NCI-H1930 (cell line): Measurements from ENCODE around the gene SF3A2.
"Not testable (repeated sequence)": the region's sequence is repeated elsewhere in the genome, so short reads cannot be mapped to it uniquely, and the experiment has no call there.

Source experiments
- DNase-seq, 2 experiments: peaks; one replicate each; lab custom pipeline; 2025; lab: John Stamatoyannopoulos, UW

The SF3A2 gene

GRCh38 chr19:2274931-2275535 lies 38.4 kb downstream of the SF3A2 start:
- peak in 1 of 2 experiments; percentile 22 for DNase-seq

DNA sequence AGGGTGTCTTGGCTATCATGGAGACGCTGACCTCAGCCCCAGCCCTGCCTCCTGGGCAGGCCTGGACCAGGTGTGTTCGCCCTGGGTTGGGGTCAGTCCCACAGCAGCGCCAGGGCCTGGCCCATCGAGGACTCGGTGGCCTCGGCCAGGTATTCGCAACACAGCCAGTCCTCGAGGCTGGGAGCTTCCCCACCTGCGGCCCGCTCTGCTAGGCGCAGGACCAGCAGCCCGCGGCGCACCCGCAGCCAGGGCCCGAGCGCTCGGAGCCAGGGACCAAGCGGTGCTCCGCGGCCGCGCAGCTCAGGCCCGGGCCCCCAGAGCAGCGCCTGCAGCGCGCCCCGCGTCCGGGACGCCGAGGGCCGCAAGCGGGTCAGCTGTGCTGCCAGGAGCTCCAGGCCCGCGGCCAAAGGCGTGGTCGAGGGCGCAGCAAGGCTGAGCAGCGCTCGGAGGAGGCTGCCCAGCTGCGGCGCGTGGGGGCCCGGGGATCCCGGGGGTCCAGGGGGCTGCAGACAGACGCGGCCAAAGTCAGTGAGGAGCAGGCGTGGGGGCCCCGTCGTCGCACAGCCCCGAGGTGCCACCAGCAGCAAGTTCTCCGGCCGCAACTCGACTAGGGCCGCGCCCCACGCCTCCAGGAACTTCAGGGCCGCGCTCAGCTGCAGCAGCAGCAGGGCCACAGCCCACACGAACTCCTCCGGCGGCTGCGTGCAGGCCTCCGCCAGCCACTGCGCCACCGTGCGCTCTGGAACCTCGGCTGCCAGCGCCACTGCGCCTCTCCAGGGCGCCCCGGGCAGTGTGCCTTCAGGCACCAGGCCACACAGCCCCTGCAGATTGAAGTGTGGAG lies 39.2 kb downstream of the SF3A2 start:
- DNase-seq, result no peak

DNA sequence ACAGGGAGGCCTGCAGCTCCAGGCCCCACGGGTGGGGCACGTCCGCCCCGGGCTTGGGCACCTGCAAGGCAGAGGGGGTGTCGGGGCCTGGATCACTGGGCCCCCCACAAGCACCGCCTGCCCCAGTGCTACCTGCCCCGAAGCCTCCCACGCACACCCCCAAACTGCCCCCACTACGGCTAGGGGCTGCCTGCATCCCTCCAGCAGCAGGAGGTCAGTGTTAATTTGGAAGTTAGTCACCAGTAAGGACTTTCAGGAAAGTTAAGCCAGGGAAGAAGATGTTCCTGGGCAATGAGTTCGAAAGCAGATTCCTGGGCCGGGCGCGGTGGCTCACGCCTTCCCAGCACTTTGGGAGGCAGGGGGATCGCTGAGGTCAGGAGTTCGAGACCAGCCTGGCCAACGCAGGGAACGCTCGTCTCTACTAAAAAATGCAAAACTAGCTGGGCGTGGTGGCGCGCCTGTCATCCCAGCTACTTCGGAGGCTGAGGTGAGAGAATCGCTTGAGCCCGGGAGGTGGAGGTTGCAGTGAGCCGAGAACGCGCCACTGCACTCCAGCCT lies 39.9 kb downstream of the SF3A2 start:
- DNase-seq, result no peak

GRCh38 chr19:2277138-2277537 lies 40.5 kb downstream of the SF3A2 start:
- no peak for DNase-seq

DNA sequence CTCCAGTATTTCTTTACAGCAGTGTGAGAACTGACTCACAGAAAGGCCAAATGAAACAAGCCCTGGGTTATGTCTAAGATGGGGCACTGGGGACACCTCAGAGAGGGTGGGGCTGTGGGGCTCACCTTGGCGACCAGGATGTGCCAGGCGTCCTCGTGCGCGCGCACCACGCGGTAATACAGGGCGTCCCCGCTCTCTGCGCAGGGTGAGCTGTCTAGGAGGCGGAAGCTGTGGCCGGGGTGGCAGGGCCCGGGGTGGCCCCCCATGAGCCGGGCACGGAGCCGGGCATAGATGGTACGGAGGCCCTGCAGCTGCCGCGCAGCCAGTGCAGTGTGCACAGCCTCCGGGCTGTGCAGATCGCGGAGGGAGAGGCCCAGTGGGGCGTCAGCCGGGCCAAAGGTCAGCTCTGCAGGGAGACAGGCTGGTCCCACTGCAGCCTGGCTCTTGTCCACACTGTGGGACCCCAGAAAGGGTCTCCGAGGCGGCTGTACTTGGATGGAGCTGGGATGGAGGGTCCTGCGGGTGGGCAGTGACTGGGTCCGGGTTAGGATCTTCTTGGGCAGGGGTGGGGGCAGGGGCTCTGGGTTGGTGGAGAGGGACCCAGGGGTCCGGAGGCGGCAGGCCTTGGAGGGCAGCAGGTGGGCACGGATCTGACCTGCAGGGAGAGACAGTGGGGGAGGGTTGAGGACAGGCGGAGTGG lies 42.0 kb downstream of the SF3A2 start:
- DNase-seq, result no peak

DNA sequence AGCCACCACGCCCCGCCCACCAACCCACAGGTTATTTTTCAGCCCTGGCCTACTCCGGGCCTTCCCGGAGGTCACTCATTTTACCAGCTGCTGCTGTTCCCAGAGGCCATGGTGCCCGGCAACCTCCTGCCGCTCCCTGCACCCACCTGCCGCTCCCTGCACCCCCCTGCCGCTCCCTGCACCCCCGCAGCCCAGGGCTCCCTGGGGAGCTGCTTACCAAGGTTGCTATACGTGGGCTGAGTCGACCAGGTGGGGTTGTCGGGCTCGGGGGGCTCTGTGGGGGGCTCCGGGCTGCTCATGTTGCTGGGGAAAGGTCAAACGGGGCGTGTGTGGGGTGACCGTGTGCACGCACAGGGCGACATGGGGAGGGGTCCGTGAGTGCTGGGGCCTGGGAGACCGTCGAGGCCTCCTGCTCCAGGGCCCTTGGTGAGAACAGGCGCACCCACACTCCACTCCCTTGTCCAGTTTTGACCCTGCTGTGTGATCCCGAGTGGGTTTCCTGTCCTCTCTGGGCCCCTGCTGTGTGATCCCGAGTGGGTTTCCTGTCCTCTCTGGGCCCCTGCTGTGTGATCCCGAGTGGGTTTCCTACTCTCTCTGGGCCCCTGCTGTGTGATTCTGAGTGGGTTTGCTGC lies 44.1 kb downstream of the SF3A2 start:
- DNase-seq, result no peak

- not testable (repeated sequence) for DNase-seq
These were observed 44.8 kb downstream of the SF3A2 start for GRCh38 chr19:2281265-2282061.

GRCh38 chr19:2282062-2282861 lies 45.6 kb downstream of the SF3A2 start, which contains the start of gene PEAK3:
Gene PEAK3, minus strand, starts transcription at chr19:2282175. Its CDS starts 1,244 bp downstream, at chr19:2280931.
- DNase-seq, result no peak

GRCh38 chr19:2282862-2283237 lies 46.2 kb downstream of the SF3A2 start:
- no peak for DNase-seq

- DNase-seq, result no peak
These were observed 47.3 kb downstream of the SF3A2 start for GRCh38 chr19:2283835-2284507.

DNA sequence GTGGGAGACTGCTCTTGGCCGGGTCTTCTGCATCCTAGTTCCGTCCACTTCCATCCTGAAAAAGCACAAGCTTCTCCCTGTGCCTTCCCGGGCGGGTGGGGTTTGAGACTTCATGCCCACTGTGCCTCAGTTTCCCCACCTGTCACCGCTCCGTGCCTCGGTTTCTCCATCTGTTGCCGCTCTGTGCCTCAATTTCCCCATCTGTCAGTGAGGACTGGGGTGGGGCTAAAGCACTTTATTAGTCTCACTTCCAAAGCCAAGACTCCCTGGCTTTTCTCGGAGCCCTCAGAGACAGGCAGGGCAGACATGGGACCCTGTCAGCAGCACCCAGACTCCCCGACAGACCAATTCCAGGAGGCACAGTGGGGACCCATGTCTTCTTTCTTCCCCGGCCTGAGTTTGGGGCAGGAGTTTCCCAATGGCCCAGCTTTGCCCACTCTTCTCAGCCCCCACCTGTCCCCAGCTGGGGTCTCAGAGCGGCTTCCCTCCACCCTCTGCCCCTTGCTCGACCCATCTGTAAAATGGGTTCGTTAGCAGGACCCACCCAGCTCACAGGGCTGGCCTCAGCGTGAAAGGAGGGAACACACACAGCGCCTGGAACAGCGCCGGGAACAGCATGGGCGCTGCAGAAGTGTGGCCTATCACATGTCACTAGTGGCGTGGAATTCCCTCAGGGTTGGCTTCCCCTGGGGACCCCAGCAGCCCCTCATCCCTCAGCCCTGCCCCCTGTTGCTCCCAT lies 49.9 kb downstream of the SF3A2 start:
- DNase-seq, result no peak

DNA sequence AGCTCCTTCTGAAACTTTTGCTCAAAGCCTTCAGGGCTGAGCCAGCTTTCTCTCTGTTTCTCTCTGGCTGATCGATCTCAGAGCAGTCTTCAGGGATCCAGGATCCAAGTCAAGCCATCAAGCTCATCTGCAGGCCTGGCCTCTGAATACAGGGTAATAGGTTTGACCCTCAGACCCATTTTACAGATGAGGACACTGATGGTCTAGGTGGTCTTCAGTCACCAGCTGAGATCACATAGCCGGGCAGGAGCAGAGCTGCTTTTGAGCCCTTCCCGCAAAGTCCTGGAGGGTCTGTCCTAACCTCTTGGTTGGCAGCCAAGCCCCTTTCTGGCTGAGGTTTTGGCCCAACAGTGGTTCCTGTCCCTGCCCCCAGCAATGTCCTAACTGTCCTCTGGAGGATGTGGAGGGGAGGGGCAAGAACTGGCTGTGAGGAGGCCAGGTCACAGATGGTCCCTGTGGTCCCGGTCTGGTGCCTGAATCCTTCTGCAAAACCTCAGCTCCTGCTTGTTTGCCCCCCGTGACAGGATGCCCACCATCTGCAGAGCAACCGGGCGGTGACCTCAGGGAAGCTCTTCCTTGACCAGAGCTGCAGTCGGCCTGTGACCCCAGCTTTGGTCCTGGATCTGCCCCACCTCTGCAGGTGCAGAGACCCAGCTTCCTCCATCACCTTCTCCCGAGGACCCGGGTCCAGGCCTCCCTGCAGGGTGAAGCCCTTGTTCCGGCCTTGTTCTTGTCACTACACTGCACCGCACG lies 51.1 kb downstream of the SF3A2 start:
- no peak for DNase-seq

DNA sequence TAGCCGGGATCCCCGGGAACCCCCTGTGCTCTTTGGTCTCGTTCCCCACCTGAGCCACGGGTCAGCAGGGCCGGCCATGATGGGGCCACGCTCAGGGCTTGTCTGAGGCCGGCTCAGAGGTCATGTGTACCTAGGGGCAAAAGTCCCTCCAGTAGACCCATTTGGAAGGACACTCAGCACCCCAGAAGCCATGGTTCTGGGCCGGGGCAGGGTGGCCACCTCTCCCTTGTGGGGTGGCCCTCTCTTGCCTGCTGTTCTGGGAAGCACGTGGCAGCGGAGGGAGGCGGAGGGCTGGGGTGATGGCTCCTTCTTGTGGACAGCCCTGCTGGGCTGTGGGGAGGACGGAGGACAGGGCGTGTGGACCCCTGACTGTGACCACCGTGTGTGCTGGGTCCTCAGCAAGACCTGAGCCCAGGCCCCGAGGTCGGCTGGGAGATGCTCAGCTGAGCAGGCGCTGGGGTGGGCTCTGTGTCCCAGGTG lies 51.8 kb downstream of the SF3A2 start:
- DNase-seq, result no peak

DNA sequence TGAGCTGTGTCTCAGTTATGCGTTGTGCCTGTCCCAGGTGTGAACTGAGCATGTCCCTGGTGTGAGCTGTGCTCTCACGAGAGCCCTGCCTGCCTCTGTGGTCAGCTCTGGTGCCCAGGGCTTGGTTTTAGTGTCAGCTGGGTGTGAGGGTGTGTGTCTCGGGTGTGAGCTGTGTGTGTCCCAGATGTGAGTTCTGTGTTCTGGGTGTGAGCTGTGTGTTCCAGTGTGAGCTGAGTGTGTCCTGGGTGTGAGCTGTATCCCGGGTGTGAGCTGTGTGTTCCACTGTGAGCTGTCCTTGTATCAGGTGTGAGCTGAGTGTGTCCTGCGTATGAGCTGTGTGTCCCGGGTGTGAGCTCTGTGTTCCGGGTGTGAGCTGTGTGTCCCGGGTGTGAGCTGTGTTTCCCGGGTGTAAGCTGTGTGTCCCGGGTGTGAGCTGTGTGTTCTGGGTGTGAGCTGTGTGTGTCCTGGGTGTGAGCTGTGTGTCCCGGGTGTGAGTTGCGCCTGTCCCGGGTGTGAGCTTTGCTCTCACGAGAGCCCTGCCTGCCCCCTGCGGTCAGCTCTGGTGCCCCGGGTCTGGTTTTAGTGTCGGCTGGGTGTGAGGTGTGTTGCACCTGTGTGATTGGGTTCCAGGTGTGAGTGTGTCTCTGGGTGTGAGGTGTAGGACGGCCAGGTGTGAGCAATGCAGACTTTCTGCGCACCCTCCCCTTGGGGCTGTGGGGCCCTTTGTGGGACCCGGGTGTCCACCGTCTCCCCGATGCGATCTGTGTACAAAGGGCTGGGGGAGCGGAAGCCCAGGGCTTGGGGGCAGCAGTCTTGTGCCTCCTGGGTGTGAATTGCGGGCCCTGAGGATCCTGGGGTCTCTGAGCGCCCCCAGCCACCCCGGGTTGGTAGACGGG lies 52.4 kb downstream of the SF3A2 start:
- no peak for DNase-seq

DNA sequence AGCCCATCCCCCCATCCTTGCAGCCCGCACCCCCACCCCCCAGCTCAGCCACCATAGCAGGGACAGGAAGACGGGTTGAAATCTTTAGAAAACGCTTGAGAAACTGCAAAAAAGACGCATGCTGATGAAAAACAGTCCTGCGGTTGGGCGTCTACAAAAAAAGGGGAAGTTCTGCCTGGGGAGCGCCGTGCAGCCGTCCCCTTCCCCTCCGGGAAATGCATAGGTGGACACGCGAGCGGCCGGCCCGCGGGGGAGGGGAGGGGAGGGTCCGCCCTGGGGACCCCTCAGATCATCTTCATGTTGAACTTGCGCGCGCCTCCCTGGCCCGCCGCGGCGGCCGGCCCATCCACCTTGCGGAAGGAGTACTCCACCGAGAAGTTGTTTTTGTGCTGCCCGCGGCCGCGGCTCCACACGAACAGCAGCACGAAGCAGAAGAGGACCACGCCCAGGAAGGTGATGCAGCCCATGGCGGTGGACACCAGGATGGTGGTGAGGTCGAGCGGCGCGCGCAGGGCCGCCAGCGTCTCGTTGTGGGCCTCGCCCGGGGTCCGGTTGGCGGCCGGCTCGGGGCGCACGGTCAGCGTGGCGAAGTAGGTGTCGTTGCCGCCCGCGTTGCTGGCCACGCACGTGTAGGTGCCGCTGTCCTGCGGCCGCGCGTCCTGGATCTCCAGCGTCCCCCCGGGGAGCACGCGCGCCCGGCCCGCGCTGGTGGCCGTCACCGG lies 53.3 kb downstream of the SF3A2 start:
- no peak for DNase-seq

GRCh38 chr19:2290441-2291184 lies 54.0 kb downstream of the SF3A2 start:
- no peak for DNase-seq
